Tibial nerve (tissue), 4 donors: ENCODE results near the gene UCHL1. TPM values are rescaled to one million over a fixed set of nuclear protein-coding genes. Genes with fewer than 3 reads are reported as not detected.

ENCODE experiments used
- DNase-seq, 2 donors: peaks; one replicate each; pipeline ENCODE4 v3.0.0-alpha.2; 2019; ENCODE audit warnings: low spot score in 2 of 2
- H3K27ac ChIP-seq, 4 donors: fragments of 200-600 bp; sonication (generic) in 3 of 4; one replicate each; pipeline ENCODE4 v1.5.1; 2017 to 2019; ENCODE audit warnings: mild to moderate bottlenecking in 1 of 4
- H3K27me3 ChIP-seq, 2 donors: fragments of 200-600 bp; sonication (generic) in 1 of 2; one replicate each; pipeline versions ENCODE4 v1.5.1 to v1.6.0; 2017 to 2019
- H3K36me3 ChIP-seq, 3 donors: fragments of 200-600 bp; sonication (generic); one replicate each; pipeline ENCODE4 v1.5.1; 2018 to 2019
- H3K4me1 ChIP-seq, 4 donors: fragments of 200-600 bp; sonication (generic) in 3 of 4; one replicate each; pipeline ENCODE4 v1.5.1; 2017 to 2019
- H3K4me3 ChIP-seq, 4 donors: fragments of 200-600 bp; sonication (generic) in 3 of 4; one replicate each; pipeline ENCODE4 v1.5.1; 2017 to 2019; ENCODE audit warnings: mild to moderate bottlenecking in 1 of 4, moderate library complexity in 1 of 4
- H3K9me3 ChIP-seq, 4 donors: fragments of 200-600 bp; sonication (generic) in 3 of 4; one replicate each; pipeline ENCODE4 v1.5.1; 2017 to 2019
- EP300 ChIP-seq, 2 donors: sonication (generic); formaldehyde crosslinking; IDR thresholded peaks; one replicate each; pipeline ENCODE4 v1.6.1; 2017; ENCODE audit warnings: antibody characterized with exemption in 2 of 2, mild to moderate bottlenecking in 1 of 2
- POLR2A ChIP-seq, 2 donors: fragments of 450-650 bp; IDR thresholded peaks; one replicate each; pipeline ENCODE4 v1.6.1; 2017; ENCODE audit warnings: antibody characterized with exemption in 2 of 2, mild to moderate bottlenecking in 2 of 2, moderate library complexity in 2 of 2
- WGBS, 2 donors: methylation state at CpG; one replicate each; pipeline ENCODE4 v1.1.5; 2018; 5-methylcytosine and 5-hydroxymethylcytosine counted together
- total RNA-seq, 4 donors: library from RNA; depleted of rRNA; stranded (reverse); fragments of >200 nt; gene quantifications; one replicate each; pipeline ENCODE4 v1.1.0, GENCODE V29; 2016
- TF ChIP-seq, protein P1 (sequence below), 5 experiments: fragments of 200-600 bp in 3 of 5; fragments of 450-650 bp in 2 of 5; sonication (generic) in 3 of 5; IDR thresholded peaks; one replicate each; pipeline ENCODE4 v1.5.1; 2016 to 2019; ENCODE audit warnings: antibody characterized with exemption in 5 of 5, mild to moderate bottlenecking in 3 of 5, moderate library complexity in 2 of 5

The UCHL1 gene
- total RNA-seq, 4 donors from 2014 or later: 55.9 to 204 (median 71.5) TPM

DNA sequence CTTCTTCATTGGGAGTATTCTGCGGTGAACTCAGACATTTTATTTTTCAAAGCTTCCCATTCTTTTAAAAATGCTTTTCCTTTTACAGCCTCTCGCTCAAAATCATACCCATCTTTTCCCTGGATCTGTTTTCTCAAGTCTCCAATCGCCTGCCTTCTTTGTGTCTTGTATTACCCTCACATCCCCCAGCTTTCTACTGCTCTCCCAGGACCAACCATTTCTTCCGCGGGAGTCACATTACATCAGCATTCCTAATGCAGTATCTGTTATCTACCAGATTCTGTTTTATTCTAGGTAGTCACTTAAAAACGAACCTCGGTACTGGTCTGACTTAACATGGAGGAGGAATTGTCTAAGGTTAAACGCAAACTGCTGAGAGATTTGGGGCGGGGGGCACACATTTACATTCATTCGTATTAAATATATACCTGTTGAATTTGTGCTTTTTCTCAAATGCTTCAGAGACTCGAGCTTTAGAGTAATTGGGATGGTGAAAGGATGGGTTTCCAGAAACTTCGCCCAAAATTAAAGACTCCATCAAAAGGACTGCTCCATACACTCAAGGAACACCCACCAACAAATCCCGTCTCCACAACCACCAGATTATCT is 493 bp upstream of the UCHL1 start:
- 19 to 22% methylated on average over 13 of the region's 13 CpGs for whole genome bisulfite sequencing, 2 donors
- Histone ChIP-seq H3K27me3 (peaks cover 0 to 5% of the 10 kb centered on the region in 2 donors), H3K36me3 (peaks cover 0 to under 1% (median 0%) of the 10 kb centered on the region in 3 donors), H3K4me1 (peaks cover 0 to 16% (median 12%) of the 10 kb centered on the region in 4 donors), H3K9me3 (no peaks in the 10 kb centered on the region), H3K4me3 (peak overlapping the region; percentile 45 to 61 (median 52)), H3K27ac (no peak overlapping the region)
- DNase-seq: no peak
- TF ChIP-seq, protein P1, sequence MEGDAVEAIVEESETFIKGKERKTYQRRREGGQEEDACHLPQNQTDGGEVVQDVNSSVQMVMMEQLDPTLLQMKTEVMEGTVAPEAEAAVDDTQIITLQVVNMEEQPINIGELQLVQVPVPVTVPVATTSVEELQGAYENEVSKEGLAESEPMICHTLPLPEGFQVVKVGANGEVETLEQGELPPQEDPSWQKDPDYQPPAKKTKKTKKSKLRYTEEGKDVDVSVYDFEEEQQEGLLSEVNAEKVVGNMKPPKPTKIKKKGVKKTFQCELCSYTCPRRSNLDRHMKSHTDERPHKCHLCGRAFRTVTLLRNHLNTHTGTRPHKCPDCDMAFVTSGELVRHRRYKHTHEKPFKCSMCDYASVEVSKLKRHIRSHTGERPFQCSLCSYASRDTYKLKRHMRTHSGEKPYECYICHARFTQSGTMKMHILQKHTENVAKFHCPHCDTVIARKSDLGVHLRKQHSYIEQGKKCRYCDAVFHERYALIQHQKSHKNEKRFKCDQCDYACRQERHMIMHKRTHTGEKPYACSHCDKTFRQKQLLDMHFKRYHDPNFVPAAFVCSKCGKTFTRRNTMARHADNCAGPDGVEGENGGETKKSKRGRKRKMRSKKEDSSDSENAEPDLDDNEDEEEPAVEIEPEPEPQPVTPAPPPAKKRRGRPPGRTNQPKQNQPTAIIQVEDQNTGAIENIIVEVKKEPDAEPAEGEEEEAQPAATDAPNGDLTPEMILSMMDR (IDR thresholded peaks at IDR 0.05): no peak
- TF ChIP-seq POLR2A (IDR thresholded peaks at IDR 0.05): no peak
- TF ChIP-seq EP300 (IDR thresholded peaks at IDR 0.05): no peak

DNA sequence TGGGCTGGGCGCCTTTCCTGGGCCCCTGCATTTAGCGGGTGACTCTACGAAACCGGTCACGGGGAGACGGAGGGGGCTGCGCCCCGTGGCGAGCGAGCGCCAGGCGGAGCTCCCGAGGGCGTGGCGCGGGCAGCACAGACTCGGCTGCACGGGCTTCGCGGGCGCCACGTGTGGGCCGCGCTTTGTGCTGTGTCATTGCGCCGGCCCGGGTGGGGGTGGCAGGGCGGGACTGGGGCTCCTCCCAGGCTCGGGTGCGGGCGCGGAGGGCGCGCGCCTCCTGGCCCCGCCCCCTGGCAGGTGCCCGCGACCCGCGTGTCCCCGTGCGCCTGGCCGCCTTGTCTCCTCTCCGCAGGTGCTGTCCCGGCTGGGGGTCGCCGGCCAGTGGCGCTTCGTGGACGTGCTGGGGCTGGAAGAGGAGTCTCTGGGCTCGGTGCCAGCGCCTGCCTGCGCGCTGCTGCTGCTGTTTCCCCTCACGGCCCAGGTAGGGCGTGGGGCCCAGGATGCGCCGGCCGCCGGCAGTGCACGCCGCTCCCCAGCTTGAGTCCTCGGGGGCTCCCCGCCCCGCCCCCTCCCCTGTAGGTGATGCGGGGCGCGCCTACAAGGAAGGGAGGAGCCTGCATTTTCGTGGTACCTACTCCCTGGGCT is 651 bp downstream of the UCHL1 start:
- peaks cover 0 to 11% (median 0%) of the 10 kb centered on the region in 3 donors for H3K36me3 ChIP-seq
- WGBS, 2 donors: 1 to 13% methylated on average over 2 to 48 of the region's 69 CpGs
- no peak for DNase-seq

DNA sequence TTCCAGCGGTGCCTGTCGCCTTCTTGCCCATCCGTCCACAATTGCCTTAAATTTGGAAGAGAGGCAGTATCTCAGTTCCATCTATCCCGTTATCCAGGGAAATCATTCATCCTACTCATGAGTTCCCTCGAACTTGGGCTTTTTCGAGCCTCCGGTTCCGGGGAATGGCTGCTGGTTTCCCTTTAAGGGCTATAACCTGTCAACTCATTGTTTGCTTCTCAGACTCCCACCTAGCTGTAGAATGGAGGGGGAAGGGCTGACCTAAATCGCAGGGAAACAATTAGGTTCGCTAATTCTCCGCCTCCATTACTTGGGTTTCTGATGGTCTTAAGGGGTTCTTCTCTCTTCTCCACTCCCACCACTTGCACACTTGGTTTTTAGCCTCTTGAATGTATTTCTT is 1.2 kb downstream of the UCHL1 start:
- Histone ChIP-seq H3K4me3 (peak overlapping the region; percentile 45 to 61 (median 52)), H3K36me3 (peaks cover 0 to 11% (median 0%) of the 10 kb centered on the region in 3 donors), H3K27ac (peak overlapping the region in 1 of 4 donors; percentile 8), H3K27me3 (peaks cover 0 to 5% of the 10 kb centered on the region in 2 donors), H3K9me3 (no peaks in the 10 kb centered on the region), H3K4me1 (peaks cover 0 to 16% (median 12%) of the 10 kb centered on the region in 4 donors)
- TF ChIP-seq EP300 (IDR thresholded peaks at IDR 0.05) (no peak), POLR2A (IDR thresholded peaks at IDR 0.05) (no peak)
- TF ChIP-seq, protein P1 (IDR thresholded peaks at IDR 0.05): no peak
- WGBS, 2 donors: 44 to 47% methylated on average over 11 of the region's 11 CpGs
- no peak for DNase-seq

More for the DNA sequence above, 651 bp downstream of the UCHL1 start:
- Histone ChIP-seq H3K9me3 (no peaks in the 10 kb centered on the region), H3K4me1 (peaks cover 0 to 16% (median 12%) of the 10 kb centered on the region in 4 donors), H3K27me3 (peaks cover 0 to 5% of the 10 kb centered on the region in 2 donors), H3K27ac (peak overlapping the region in 2 of 4 donors; percentile 8 to 19), H3K4me3 (peak overlapping the region; percentile 45 to 61 (median 52))
- TF ChIP-seq, protein P1 (IDR thresholded peaks at IDR 0.05): no peak
- TF ChIP-seq POLR2A (IDR thresholded peaks at IDR 0.05): no peak
- no peak for TF ChIP-seq EP300 (IDR thresholded peaks at IDR 0.05)

DNA sequence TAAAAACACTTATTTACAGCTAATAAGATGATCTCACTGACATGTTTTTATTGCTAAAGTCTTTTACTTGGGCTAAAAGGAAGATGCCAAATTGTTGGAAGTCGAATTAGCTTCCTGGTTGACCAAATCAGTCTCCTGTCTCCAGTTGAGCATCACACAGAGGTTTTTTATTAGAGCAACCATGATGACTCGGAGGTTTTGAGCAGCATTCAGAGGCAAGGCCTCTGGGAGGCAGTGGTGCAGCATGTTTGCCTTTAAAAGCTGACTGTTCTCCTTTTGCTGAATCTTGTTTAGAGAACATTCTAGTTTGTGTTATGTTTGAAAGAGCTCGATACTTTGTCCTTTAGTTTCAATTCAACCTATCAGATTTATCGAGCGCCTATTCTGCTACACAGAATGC is 2.1 kb downstream of the UCHL1 start:
- WGBS, 2 donors: 54 to 57% methylated on average over 5 of the region's 5 CpGs
- Histone ChIP-seq H3K27ac (peak overlapping the region in 1 of 4 donors; percentile 39), H3K27me3 (peaks cover 0 to 5% of the 10 kb centered on the region in 2 donors), H3K4me1 (peaks cover 0 to 16% (median 12%) of the 10 kb centered on the region in 4 donors), H3K9me3 (no peaks in the 10 kb centered on the region), H3K36me3 (peaks cover 0 to 13% (median 0%) of the 10 kb centered on the region in 3 donors), H3K4me3 (no peak overlapping the region)
- DNase-seq: no peak
- TF ChIP-seq, protein P1 (IDR thresholded peaks at IDR 0.05): peak in 4 of 5 experiments; percentile 5 to 47 (median 36)
- no peak for TF ChIP-seq POLR2A (IDR thresholded peaks at IDR 0.05)
